GM23248 (cell line): ENCODE data around the gene SDCCAG8.

Source experiments
- EZH2 ChIP-seq: fragments of 200-600 bp; sonication (generic); IDR thresholded peaks from 2 replicates; pipeline ENCODE4 v1.6.1; 2018; ENCODE audit warnings: antibody characterized with exemption, mild to moderate bottlenecking; ENCODE audit not compliant: insufficient read depth, poor library complexity, severe bottlenecking
- EZH2phosphoT487 ChIP-seq: fragments of 200-600 bp; sonication (generic); IDR thresholded peaks from 2 replicates; pipeline ENCODE4 v1.6.1; 2018; ENCODE audit warnings: antibody characterized with exemption, moderate library complexity, mild to moderate bottlenecking, low read depth; ENCODE audit not compliant: insufficient read depth

DNA sequence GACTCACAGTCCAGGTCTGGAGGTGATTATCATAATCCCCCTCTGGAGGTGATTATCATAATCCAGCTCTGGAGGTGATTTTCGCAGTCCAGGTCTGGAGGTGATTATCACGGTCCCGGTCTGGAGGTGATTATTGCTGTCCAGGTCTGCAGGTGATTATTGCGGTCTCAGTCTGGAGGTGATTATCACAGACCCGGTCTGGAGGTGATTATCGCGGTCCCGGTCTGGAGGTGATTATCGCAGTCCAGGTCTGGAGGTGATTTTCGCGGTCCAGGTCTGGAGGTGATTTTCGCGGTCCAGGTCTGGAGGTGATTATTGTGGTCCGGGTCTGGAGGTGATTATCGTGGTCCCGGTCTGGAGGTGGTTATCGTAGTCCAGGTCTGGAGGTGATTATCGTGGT is 76.6 kb downstream of the SDCCAG8 start:
- TF ChIP-seq EZH2: no peak
- TF ChIP-seq EZH2phosphoT487: no peak
